CD4-positive, alpha-beta memory T cell (primary cell): ENCODE measurements around the gene P3H2. TPM values are rescaled to one million over a fixed set of nuclear protein-coding genes. Genes with fewer than 3 reads are reported as not detected.

ENCODE experiments used
- CTCF ChIA-PET: fragments of 350-600 bp; sonication (Branson Sonifier 250); formaldehyde crosslinking; loops from one replicate; lab custom pipeline; 2021; ENCODE audit warnings: inconsistent platforms; ENCODE audit not compliant: partially characterized antibody; lab: Charles Lee
- POLR2A ChIA-PET: fragments of 350-600 bp; sonication (Branson Sonifier 250); formaldehyde crosslinking; loops from one replicate; lab custom pipeline; 2021; ENCODE audit not compliant: partially characterized antibody; lab: Charles Lee
- DNase-seq, 5 donors: peaks; one replicate each; pipeline versions ENCODE4 v3.0.0 to v3.0.0-alpha.2; 2020 to 2022; ENCODE audit warnings: mixed read lengths in 1 of 5
- H3K27ac ChIP-seq: one replicate; pipeline ENCODE4 v1.7.0; 2013; ENCODE audit warnings: low read depth, low read length
- H3K27me3 ChIP-seq: 2 replicates; pipeline ENCODE4 v1.7.0; 2013; ENCODE audit warnings: mild to moderate bottlenecking, low read length, moderate library complexity; ENCODE audit not compliant: insufficient read depth
- H3K36me3 ChIP-seq: 2 replicates; pipeline ENCODE4 v1.7.0; 2013; ENCODE audit warnings: mild to moderate bottlenecking, low read length, moderate library complexity; ENCODE audit not compliant: insufficient read depth
- H3K4me1 ChIP-seq: 2 replicates; pipeline ENCODE4 v1.7.0; 2013; ENCODE audit warnings: mild to moderate bottlenecking, low read length, moderate library complexity; ENCODE audit not compliant: insufficient read depth
- H3K4me3 ChIP-seq, 2 donors: one replicate each; pipeline ENCODE4 v1.7.0; 2013; ENCODE audit warnings: low read length in 2 of 2, mild to moderate bottlenecking in 1 of 2
- H3K9me3 ChIP-seq, 2 donors: one replicate each; pipeline ENCODE4 v1.7.0; 2013; ENCODE audit warnings: low read length in 2 of 2, control low read depth in 1 of 2; ENCODE audit not compliant: control insufficient read depth in 1 of 2
- H3K27ac Mint-ChIP-seq, 7 donors: one replicate each; pipeline ENCODE4 v1.8.0; 2020 to 2021; ENCODE audit warnings: mixed read lengths in 7 of 7, mild to moderate bottlenecking in 6 of 7, inconsistent platforms in 3 of 7, moderate library complexity in 3 of 7
- H3K27me3 Mint-ChIP-seq, 2 donors: one replicate each; pipeline ENCODE4 v1.8.0; 2020 to 2021; ENCODE audit warnings: mixed read lengths in 2 of 2
- H3K36me3 Mint-ChIP-seq, 2 donors: one replicate each; pipeline ENCODE4 v1.8.0; 2020 to 2021; ENCODE audit warnings: mixed read lengths in 2 of 2, inconsistent platforms in 1 of 2, mild to moderate bottlenecking in 1 of 2
- H3K4me1 Mint-ChIP-seq, 4 donors: one replicate each; pipeline ENCODE4 v1.8.0; 2020 to 2021; ENCODE audit warnings: mixed read lengths in 4 of 4, mild to moderate bottlenecking in 1 of 4
- H3K4me3 Mint-ChIP-seq, 8 donors: one replicate each; pipeline ENCODE4 v1.8.0; 2020 to 2021; ENCODE audit warnings: mixed read lengths in 8 of 8, mild to moderate bottlenecking in 7 of 8, moderate library complexity in 6 of 8, inconsistent platforms in 3 of 8
- H3K9me3 Mint-ChIP-seq, 8 donors: one replicate each; pipeline ENCODE4 v1.8.0; 2020 to 2021; ENCODE audit warnings: mixed read lengths in 8 of 8, mild to moderate bottlenecking in 5 of 8, inconsistent platforms in 3 of 8, moderate library complexity in 1 of 8
- intact Hi-C: fragments of 100-400 bp; cut with micrococcal nuclease; formaldehyde crosslinking; loops from one replicate; pipeline ENCODE4 v1.15.1; 2023
- polyA plus RNA-seq, 2 donors: library from polyadenylated mRNA; unstranded; fragments of 300-500 nt; fragmentation: Illumina TruSeq; gene quantifications; one replicate each; pipeline ENCODE4 v1.2.3, GENCODE V29; 2021
- total RNA-seq, 2 experiments: library from RNA; stranded (reverse); gene quantifications; one replicate each; pipeline ENCODE4 v1.2.3, GENCODE V29; 2021

P3H2 gene
- total and polyA plus RNA-seq, 4 experiments from 2014 or later: not detected

DNA sequence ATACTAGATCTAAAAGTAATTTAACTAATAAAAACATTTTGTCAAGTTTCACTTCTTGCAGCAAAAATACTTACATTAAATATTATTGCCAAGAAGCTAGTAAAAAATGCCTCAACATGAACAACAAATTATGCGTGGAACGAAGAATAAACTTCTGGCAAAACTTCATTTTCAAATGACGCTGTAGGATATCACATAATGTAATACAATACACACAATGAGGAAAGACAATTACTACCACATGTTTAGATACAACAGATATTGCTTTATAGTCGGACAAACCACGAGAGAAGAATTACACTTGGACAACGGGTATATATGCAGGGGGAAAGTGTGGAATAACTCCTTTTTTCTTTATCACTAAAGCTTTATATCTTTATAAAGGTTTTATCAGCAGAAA lies 21.6 kb downstream of the P3H2 start:
- Histone ChIP-seq H3K36me3 (no peaks in the 10 kb centered on the region), H3K9me3 (no peaks in the 10 kb centered on the region), H3K27ac (no peak overlapping the region), H3K27me3 (no peaks in the 10 kb centered on the region), H3K4me3 (no peak overlapping the region), H3K4me1 (no peaks in the 10 kb centered on the region)
- Mint-ChIP-seq H3K4me3 (no peak overlapping the region), H3K27me3 (peaks cover 2 to 3% of the 10 kb centered on the region in 2 donors), H3K27ac (no peak overlapping the region), H3K36me3 (no peaks in the 10 kb centered on the region), H3K9me3 (peaks cover 0 to 5% (median 0%) of the 10 kb centered on the region in 8 donors), H3K4me1 (peaks cover 2 to 10% (median 5%) of the 10 kb centered on the region in 4 donors)
- ChIA-PET POLR2A (no interaction called here), CTCF (no interaction called here)
- intact Hi-C loops: no loop called here
- no peak for DNase-seq

DNA sequence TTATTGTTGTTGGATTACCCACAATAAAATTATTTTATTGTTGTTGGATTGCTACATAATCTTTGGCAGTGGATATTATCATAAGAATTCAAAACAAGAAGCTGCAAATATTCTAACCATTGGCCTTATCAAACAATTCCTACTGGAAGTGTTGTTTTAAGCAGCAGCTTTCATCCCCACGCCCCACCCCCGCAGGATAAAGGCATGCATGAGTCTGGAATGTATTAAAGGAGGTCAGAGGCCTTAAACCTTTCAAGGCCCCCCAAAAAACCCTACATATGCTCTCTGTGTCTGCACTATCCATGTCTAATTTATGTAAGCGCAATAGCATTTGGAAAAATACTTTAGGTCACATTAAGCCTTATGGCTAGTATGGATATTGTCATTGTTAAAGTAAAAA lies 23.1 kb downstream of the P3H2 start:
- Histone ChIP-seq H3K9me3 (no peaks in the 10 kb centered on the region), H3K27ac (no peak overlapping the region), H3K36me3 (no peaks in the 10 kb centered on the region), H3K4me1 (no peaks in the 10 kb centered on the region), H3K27me3 (no peaks in the 10 kb centered on the region), H3K4me3 (no peak overlapping the region)
- H3K27ac Mint-ChIP-seq: no peak overlapping the region
- no peaks in the 10 kb centered on the region for H3K36me3 Mint-ChIP-seq
- H3K4me1 Mint-ChIP-seq: peaks cover 2 to 10% (median 5%) of the 10 kb centered on the region in 4 donors
- intact Hi-C loops: no loop called here
- POLR2A ChIA-PET: no interaction called here
- no peak for DNase-seq
- CTCF ChIA-PET: no interaction called here
- peaks cover 0 to 5% (median 0%) of the 10 kb centered on the region in 8 donors for H3K9me3 Mint-ChIP-seq
- H3K27me3 Mint-ChIP-seq: peaks cover 3 to 4% of the 10 kb centered on the region in 2 donors
- H3K4me3 Mint-ChIP-seq: no peak overlapping the region

DNA sequence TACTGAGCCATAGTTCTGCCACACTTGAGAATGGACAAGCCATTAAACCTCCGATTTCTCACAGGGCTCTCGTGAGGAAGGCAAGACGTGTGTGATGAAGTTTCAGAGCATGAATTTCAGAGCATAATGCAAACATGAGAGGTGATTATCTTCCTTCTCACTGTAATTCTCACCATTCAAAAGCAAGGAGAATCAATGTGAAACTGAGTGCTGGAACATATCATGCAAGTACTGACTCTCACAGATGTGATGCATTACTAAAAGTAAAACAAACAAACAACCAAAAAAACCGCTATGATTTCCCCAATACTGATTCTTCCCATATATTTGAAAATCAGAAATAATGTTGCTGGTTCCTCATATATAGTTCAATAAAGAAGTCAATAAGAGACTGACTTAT lies 23.7 kb downstream of the P3H2 start:
- no peaks in the 10 kb centered on the region for H3K36me3 ChIP-seq
- ChIA-PET POLR2A (no interaction called here), CTCF (no interaction called here)
- no peaks in the 10 kb centered on the region for H3K27me3 ChIP-seq
- H3K27ac ChIP-seq: no peak overlapping the region
- Mint-ChIP-seq H3K4me1 (peaks cover 2 to 10% (median 5%) of the 10 kb centered on the region in 4 donors), H3K27ac (no peak overlapping the region), H3K36me3 (no peaks in the 10 kb centered on the region), H3K9me3 (peaks cover 0 to 5% (median 0%) of the 10 kb centered on the region in 8 donors), H3K4me3 (no peak overlapping the region), H3K27me3 (peaks cover 3 to 4% of the 10 kb centered on the region in 2 donors)
- intact Hi-C loops: no loop called here
- H3K9me3 ChIP-seq: no peaks in the 10 kb centered on the region
- H3K4me3 ChIP-seq: no peak overlapping the region
- no peak for DNase-seq
- H3K4me1 ChIP-seq: no peaks in the 10 kb centered on the region

DNA sequence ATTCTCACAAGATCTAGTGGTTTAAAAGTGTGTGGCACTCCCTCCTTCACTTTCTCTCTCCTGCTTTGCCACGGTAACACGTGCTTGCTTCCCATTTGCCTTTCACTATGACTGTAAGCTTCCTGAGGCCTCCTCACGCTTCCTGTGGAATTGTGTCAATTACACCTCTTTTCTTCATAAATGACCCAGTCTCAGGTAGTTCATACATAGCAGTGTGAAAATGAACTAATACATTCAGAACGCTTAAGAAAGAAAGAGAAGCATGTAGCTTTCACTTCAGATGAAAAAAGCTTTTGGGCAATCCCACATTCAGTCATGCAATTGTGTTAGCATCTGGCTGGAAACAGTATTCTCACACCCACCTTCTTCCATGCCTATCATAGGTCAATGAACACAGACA lies 24.4 kb downstream of the P3H2 start:
- no peak overlapping the region for H3K4me3 ChIP-seq
- POLR2A ChIA-PET: no interaction called here
- peaks cover 0 to 5% (median under 1%) of the 10 kb centered on the region in 8 donors for H3K9me3 Mint-ChIP-seq
- intact Hi-C loops: no loop called here
- H3K27me3 Mint-ChIP-seq: peaks cover 6% of the 10 kb centered on the region in 2 donors
- no peaks in the 10 kb centered on the region for H3K4me1 ChIP-seq
- no peaks in the 10 kb centered on the region for H3K36me3 Mint-ChIP-seq
- CTCF ChIA-PET: no interaction called here
- no peak for DNase-seq
- H3K4me3 Mint-ChIP-seq: no peak overlapping the region
- no peaks in the 10 kb centered on the region for H3K9me3 ChIP-seq
- H3K4me1 Mint-ChIP-seq: peaks cover 1 to 5% (median 3%) of the 10 kb centered on the region in 4 donors
- H3K27ac Mint-ChIP-seq: no peak overlapping the region
- no peak overlapping the region for H3K27ac ChIP-seq
- H3K27me3 ChIP-seq: no peaks in the 10 kb centered on the region
- H3K36me3 ChIP-seq: no peaks in the 10 kb centered on the region

DNA sequence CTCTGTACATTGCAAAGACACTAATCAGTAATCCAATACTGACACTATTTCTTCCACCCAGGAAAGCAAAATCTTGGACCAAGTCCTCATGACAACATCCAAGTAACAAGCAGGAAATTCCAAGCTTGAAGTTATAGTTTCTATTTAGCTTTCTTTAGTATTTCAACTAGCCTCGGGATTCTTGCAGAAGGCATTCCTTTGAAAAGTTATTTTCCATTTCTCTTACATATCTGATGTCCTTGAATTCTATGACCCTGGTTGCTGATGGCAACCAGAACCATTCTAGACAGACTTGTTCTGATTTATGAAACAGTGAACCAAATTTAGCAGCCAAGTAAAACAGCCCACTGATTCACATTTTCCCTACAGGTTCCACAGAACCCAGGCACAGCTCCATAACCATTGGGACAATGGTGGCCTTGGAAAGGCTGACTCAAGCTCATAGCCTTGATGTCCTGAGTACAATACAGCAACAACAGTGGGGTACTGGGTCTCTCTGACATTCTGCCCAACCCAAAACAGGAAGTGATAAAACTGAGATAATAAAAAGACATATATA lies 26.5 kb downstream of the P3H2 start:
- intact Hi-C loops: no loop called here
- Histone ChIP-seq H3K27ac (no peak overlapping the region), H3K36me3 (no peaks in the 10 kb centered on the region), H3K9me3 (no peaks in the 10 kb centered on the region), H3K4me1 (no peaks in the 10 kb centered on the region), H3K27me3 (no peaks in the 10 kb centered on the region), H3K4me3 (no peak overlapping the region)
- CTCF ChIA-PET: no interaction called here
- Mint-ChIP-seq H3K4me3 (no peak overlapping the region), H3K27me3 (peaks cover 4 to 6% of the 10 kb centered on the region in 2 donors), H3K9me3 (peaks cover 0 to 5% (median under 1%) of the 10 kb centered on the region in 8 donors), H3K4me1 (peaks cover 0 to 2% (median 0%) of the 10 kb centered on the region in 4 donors), H3K27ac (no peak overlapping the region), H3K36me3 (no peaks in the 10 kb centered on the region)
- DNase-seq: no peak
- POLR2A ChIA-PET: no interaction called here

DNA sequence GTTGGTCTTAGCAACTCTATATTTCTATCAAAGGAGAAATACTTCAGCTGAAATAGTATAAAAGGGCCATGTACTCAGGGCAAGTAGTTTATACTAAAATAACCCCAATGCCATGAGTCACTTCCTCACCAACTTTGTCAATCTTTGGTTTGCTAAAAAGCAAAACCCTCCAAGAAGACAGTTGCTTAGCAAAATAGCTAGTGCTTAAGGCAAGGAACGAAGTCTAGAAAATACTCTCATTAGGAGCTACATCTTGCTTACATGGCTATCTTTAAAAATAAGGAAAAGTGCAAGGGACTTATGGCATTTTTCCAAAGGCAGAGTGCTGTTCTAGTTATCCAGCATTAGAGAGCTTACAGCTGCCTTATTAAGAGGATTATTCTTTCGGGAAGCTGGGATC lies 28.4 kb downstream of the P3H2 start:
- Mint-ChIP-seq H3K27me3 (peaks cover 9 to 10% of the 10 kb centered on the region in 2 donors), H3K4me3 (no peak overlapping the region), H3K27ac (no peak overlapping the region), H3K9me3 (peaks cover 0 to 5% (median under 1%) of the 10 kb centered on the region in 8 donors), H3K36me3 (no peaks in the 10 kb centered on the region), H3K4me1 (peaks cover 0 to 2% (median 0%) of the 10 kb centered on the region in 4 donors)
- H3K4me1 ChIP-seq: no peaks in the 10 kb centered on the region
- intact Hi-C loops: no loop called here
- no peaks in the 10 kb centered on the region for H3K9me3 ChIP-seq
- no peaks in the 10 kb centered on the region for H3K36me3 ChIP-seq
- no peak for DNase-seq
- ChIA-PET POLR2A (no interaction called here), CTCF (no interaction called here)
- no peak overlapping the region for H3K4me3 ChIP-seq
- no peak overlapping the region for H3K27ac ChIP-seq
- H3K27me3 ChIP-seq: no peaks in the 10 kb centered on the region

DNA sequence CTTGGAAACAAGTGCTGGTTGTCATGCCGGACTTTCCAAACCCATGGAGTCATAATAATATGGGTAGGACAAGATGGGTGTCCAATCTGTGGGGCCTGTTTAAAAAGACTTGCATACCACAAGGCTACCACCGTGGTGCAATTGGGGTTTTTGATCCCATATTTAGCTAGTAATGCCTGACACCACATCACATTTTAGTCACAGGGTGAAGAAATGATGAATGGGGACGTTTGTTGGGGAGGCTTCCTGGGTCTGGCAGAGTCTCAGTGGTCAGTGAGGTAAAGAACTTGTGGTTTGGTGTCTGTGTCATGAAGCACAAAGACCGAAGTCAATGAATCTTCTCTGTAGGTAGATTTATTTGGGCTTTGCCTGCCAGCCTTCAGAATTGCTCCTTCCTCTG lies 31.0 kb downstream of the P3H2 start:
- intact Hi-C loops: no loop called here
- Mint-ChIP-seq H3K36me3 (no peaks in the 10 kb centered on the region), H3K4me3 (no peak overlapping the region), H3K27me3 (peaks cover 7 to 9% of the 10 kb centered on the region in 2 donors), H3K4me1 (no peaks in the 10 kb centered on the region), H3K27ac (no peak overlapping the region), H3K9me3 (peaks cover 0 to 2% (median 0%) of the 10 kb centered on the region in 8 donors)
- no peaks in the 10 kb centered on the region for H3K4me1 ChIP-seq
- ChIA-PET POLR2A (no interaction called here), CTCF (no interaction called here)
- H3K4me3 ChIP-seq: no peak overlapping the region
- no peaks in the 10 kb centered on the region for H3K27me3 ChIP-seq
- DNase-seq: no peak
- no peaks in the 10 kb centered on the region for H3K36me3 ChIP-seq
- no peak overlapping the region for H3K27ac ChIP-seq
- H3K9me3 ChIP-seq: no peaks in the 10 kb centered on the region
